WI38 (cell line): Measurements from ENCODE around the gene SUPT6H.

ENCODE experiments used
- H3K4me3 ChIP-seq: 2 replicates; pipeline ENCODE4 v1.5.1; 2011; ENCODE audit warnings: low read depth, mild to moderate bottlenecking, control low read depth, low read length
- CTCF ChIP-seq: IDR thresholded peaks from 2 replicates; pipeline ENCODE4 v1.5.1; 2012; ENCODE audit warnings: low read depth, mild to moderate bottlenecking, control low read depth, low read length

The SUPT6H gene

GRCh38 chr17:28740406-28741357 lies 78.7 kb downstream of the SUPT6H start:
- TF ChIP-seq CTCF = no peak
- H3K4me3 ChIP-seq = no peak overlapping the region

- no peak overlapping the region for H3K4me3 ChIP-seq
- no peak for TF ChIP-seq CTCF
These were observed 79.6 kb downstream of the SUPT6H start for GRCh38 chr17:28741358-28742349.

- H3K4me3 ChIP-seq = peak within 1 kb of the TSS; percentile 75
- TF ChIP-seq CTCF = no peak
These were observed 81.5 kb downstream of the SUPT6H start, which contains the start of gene TRAF4 for GRCh38 chr17:28743243-28744103. Gene TRAF4, plus strand, starts transcription at chr17:28744011. Its CDS starts 102 bp downstream, at chr17:28744113.

GRCh38 chr17:28744104-28744971 lies 82.3 kb downstream of the SUPT6H start:
- TF ChIP-seq CTCF = no peak
- peak overlapping the region; percentile 75 for H3K4me3 ChIP-seq

- no peak for TF ChIP-seq CTCF
- H3K4me3 ChIP-seq = peak overlapping the region; percentile 75
These were observed 83.2 kb downstream of the SUPT6H start for GRCh38 chr17:28744972-28745785.
